WTC11 (cell line): ENCODE measurements around the gene PHTF2.

Experiments used
- CTCF ChIP-seq: fragments of 200-600 bp; IDR thresholded peaks from 2 replicates; pipeline ENCODE4 v1.8.0; 2022; ENCODE audit warnings: antibody characterized with exemption
- IRF1 ChIP-seq: sonication (generic); formaldehyde crosslinking; IDR thresholded peaks from 2 replicates; pipeline ENCODE4 v1.8.0; 2023; ENCODE audit warnings: missing genetic modification reagents
- NR3C1 ChIP-seq: sonication (generic); formaldehyde crosslinking; conservative IDR thresholded peaks from 2 replicates; pipeline ENCODE4 v1.8.1; 2023; ENCODE audit warnings: low read depth, mild to moderate bottlenecking, missing genetic modification reagents
- STAT6 ChIP-seq: sonication (generic); formaldehyde crosslinking; conservative IDR thresholded peaks from 2 replicates; pipeline ENCODE4 v1.8.1; 2023; ENCODE audit warnings: mild to moderate bottlenecking, low read depth, missing genetic modification reagents, moderate library complexity
- USF2 ChIP-seq: sonication (generic); formaldehyde crosslinking; IDR thresholded peaks from 2 replicates; pipeline ENCODE4 v1.8.1; 2023; ENCODE audit warnings: mild to moderate bottlenecking, missing genetic modification reagents, moderate library complexity

GRCh38 chr7:77831481-77831880 is 32.9 kb downstream of the PHTF2 start:
- no peak for TF ChIP-seq USF2 (CRISPR knock-in tag)
- TF ChIP-seq IRF1, result no peak
- no peak for TF ChIP-seq CTCF
- no peak for TF ChIP-seq NR3C1 (CRISPR knock-in tag)
- TF ChIP-seq STAT6 (CRISPR knock-in tag), result no peak
